Head of caudate nucleus (tissue), 42 donors: ENCODE measurements around the gene CDH10.

ENCODE experiments used
- DNase-seq, 42 donors: peaks; one replicate each; pipeline versions ENCODE4 v3.0.0 to v3.0.0-alpha.2; 2020 to 2021; ENCODE audit warnings: mixed read lengths in 7 of 42
- intact Hi-C: fragments of 100-400 bp; cut with DNase I; formaldehyde crosslinking; loops from one replicate; pipeline ENCODE4 v1.15.0; 2022

The CDH10 gene

GRCh38 chr5:24497145-24497544 is 147.6 kb downstream of the CDH10 start:
- DNase-seq, result peak in 1 of 42 donors; percentile 19
- intact Hi-C loops, result no loop called here

GRCh38 chr5:24496268-24496667 is 148.5 kb downstream of the CDH10 start:
- intact Hi-C loops, result no loop called here
- no peak for DNase-seq

- no peak for DNase-seq
- intact Hi-C loops, result no loop called here
Measured at GRCh38 chr5:24492229-24492628, 152.5 kb downstream of the CDH10 start.

GRCh38 chr5:24491490-24491889 is 153.3 kb downstream of the CDH10 start:
- DNase-seq, result no peak
- intact Hi-C loops, result no loop called here

- DNase-seq, result no peak
- intact Hi-C loops, result no loop called here
Measured at GRCh38 chr5:24487368-24488229, 157.2 kb downstream of the CDH10 start.

- no peak for DNase-seq
- intact Hi-C loops, result no loop called here
Measured at GRCh38 chr5:24480952-24481351, 163.8 kb downstream of the CDH10 start.

- DNase-seq, result no peak
- intact Hi-C loops, result no loop called here
Measured at GRCh38 chr5:24477958-24478357, 166.8 kb downstream of the CDH10 start.

- no peak for DNase-seq
- intact Hi-C loops, result no loop called here
Measured at GRCh38 chr5:24475101-24475500, 169.7 kb downstream of the CDH10 start.

- intact Hi-C loops, result no loop called here
- DNase-seq, result no peak
Measured at GRCh38 chr5:24474685-24475084, 170.1 kb downstream of the CDH10 start.

- DNase-seq, result no peak
- intact Hi-C loops, result no loop called here
Measured at GRCh38 chr5:24472518-24472917, 172.3 kb downstream of the CDH10 start.

GRCh38 chr5:24444414-24444813 is 200.4 kb downstream of the CDH10 start:
- intact Hi-C loops, result no loop called here
- DNase-seq, result no peak

GRCh38 chr5:24439465-24439864 is 205.3 kb downstream of the CDH10 start:
- intact Hi-C loops, result no loop called here
- peak in 1 of 42 donors; percentile 7 for DNase-seq
